Activated T-cell treated with anti-CD3 and anti-CD28 coated beads, Interleukin-2, amount 50 U/mL, for 48 hours (primary cell): ENCODE measurements around the gene SLIT3.
"Not testable (repeated sequence)": the region's sequence is repeated elsewhere in the genome, so short reads cannot be mapped to it uniquely, and the experiment has no call there.

Experiments
- DNase-seq, 2 experiments: peaks; one replicate each; pipeline ENCODE4 v3.0.0-alpha.2; 2020

Gene SLIT3

DNA sequence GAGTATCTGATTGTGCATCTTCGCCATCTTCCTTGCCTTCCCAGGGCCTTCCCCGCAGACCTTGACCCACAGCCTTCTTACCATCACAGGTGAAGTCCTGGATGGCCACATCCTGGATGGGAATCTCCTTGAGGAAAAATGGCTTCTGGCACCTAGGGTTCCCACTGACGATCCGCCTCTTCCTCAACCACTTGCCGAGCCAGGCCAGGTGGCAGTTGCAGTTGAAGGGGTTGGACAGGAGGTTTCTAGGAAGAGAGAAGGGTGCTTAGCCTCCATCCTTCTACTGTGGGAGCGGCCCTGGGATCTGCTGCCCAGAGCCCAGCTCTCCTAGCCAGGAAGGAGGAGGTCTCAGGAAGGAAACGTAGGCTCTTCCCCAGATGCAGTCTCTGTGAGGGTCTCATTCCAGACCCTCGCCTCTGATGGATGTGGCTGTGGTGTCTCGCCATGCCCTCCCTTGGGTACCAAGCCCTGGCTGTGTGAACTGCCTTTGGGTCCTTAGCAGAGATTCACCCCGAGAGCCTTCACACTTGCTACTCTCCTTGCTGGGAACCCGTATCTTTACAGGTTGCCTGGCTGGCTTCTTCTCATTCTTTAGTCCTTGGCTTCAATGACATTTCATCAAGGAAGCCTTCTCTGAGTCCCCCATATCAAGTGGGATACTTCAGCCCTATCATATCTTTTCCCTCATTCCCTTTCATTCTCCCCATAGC lies 551.4 kb downstream of the SLIT3 start:
- DNase-seq = no peak

DNA sequence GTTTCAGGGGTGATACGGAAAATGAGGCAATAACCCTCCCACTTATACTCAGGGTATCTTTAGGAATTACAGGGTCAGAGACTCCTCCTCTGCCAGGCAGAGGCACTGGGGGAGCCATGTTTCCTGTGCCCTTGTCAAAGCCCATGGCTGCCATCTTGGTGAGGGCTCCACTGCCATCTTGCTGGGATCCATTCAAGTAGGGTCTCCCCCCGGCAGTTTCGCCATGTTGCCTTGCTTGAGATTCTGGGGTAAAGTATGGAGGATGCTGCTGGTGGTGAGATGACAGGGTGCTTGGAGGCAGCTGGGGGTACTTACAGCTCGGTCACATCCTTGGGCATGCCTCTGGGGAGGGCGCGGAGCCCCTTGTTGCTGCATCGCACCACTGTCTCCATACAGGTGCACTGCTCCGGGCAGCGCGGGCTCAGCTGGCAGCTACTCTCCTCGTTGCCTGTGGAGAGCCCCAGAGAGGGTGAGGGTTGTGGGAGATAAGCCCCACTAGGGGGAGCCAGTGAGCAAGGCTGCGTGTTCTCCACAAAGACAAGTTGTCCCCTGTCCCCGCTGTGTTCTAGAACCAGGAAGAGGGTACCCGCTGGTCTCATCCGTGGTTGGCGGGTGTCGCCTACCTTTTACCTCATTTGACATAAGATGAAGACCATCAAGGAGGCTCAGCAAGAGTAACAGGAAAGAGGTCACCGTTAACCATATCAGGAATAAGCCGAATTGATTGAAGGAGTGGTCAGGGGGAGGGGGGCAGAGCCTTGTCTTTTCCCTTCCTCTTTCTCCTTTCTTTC lies 552.8 kb downstream of the SLIT3 start:
- DNase-seq = peak; percentile 79 to 81

DNA sequence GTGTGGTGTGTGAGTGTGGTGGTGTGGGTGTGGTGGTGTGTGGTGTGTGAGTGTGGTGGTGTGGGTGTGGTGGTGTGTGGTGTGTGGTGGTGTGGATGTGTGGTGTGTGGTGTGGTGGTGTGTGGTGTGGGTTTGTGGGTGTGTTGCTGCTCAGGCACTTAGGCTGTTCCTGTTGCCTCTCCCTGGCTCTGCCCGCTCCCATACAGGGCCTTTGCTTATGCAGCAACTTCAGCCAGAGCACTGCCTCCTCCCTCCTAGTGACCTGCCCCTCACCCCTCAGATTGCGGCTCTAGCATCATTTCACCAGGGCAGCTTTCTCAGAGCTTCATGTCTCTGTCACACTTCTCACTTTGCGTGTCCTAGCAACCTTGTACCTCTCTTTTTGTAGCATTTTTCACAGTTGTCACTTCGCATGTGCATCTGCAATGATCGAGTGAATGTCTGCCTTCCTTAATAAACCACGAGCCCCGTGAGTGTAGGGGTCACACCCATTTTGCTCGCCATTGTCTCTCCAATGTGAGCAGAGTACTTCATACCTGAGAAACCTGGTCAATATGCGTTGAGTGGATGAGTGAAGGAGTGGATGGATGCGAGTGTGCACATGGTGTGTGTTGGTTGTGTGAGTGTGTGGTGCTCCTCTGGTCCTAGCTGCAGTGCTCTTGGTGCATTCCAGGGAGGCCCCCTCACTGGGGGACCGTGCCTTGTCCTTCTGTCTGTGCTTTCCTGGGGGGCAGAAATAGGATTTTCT lies 553.9 kb downstream of the SLIT3 start:
- peak in 1 of 2 experiments; percentile 34 for DNase-seq

DNA sequence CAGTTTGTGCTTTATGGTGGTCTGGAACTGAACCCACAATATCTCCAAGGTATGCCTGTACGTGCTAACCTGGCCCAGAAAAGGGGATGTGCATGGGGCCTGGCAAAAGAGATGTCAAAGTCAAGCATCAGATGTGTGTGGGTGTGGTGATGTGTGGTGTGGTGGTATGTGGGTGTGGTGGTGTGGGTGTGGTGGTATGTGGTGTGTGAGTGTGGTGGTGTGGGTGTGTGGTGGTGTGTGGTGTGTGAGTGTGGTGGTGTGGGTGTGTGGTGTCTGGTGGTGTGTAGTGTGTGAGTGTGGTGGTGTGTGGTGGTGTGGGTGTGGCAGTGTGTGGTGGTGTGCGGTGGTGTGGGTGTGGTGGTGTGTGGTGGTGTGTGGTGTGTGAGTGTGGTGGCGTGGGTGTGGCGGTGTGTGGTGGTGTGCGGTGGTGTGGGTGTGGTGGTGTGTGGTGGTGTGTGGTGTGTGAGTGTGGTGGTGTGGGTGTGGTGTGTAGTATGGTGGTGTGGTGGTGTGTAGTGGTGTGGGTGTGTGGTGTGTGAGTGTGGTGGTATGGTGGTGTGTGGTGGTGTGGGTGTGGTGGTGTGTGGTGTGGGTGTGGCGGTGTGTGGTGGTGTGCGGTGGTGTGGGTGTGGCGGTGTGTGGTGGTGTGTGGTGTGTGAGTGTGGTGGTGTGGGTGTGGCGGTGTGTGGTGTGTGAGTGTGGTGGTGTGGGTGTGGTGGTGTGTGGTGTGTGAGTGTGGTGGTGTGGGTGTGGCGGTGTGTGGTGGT lies 554.6 kb downstream of the SLIT3 start:
- not testable (repeated sequence) for DNase-seq

DNA sequence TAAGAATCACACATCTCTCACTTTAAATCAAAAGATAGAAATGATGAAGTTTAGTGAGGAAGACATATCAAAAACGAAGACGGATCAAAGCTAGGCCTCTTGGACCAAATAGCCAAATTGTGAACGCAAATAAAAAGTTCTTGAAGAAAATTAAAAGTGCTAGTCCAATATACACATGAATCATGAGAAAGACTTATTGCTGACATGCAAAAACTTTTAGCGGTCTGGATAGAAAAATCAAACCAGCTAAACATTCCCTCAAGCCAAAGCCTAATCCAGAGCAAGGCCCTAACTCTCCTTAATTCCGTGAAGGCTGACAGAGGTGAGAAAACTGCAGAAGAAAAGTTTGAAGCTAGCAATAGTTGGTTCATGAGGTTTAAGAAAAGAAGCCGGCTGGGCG lies 557.3 kb downstream of the SLIT3 start:
- DNase-seq = no peak

DNA sequence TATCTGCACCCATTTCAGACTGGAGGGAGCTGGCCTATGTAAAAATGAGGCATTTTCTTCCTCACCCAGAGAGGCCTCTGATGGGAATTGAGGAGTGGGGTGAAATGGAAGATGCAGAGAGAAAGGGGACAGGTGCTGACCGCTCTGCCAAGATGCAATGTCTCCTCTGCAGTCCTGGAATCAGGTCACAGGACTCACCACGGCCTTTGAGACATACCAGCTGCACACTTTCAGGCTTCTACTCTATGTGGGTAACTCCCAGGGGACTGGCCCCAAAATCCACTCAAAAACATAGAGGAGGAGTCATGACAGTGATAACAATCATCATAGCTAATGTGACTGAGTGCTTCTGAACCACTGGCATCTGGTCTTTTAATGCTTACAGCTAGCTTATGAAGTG lies 558.6 kb downstream of the SLIT3 start:
- DNase-seq = not testable (repeated sequence)

DNA sequence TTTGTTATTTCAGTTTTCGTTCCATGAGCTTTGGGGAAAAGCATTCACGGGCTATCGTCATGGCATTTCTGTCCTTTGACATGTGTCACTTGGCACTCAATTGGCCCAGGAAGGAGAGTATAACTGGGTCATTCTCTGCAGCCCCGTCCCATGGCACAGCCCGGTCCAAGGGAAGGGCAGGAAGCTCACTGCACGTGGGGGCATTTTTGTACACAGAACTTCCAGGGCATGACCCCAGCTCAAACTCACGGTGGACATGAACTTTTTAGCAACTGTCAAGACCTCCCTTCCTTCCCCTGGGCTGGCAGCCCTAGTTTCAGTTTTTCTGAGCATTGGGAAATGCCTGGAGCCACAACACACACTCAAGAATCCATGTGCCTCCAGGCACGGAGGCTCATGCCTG lies 560.1 kb downstream of the SLIT3 start:
- no peak for DNase-seq

DNA sequence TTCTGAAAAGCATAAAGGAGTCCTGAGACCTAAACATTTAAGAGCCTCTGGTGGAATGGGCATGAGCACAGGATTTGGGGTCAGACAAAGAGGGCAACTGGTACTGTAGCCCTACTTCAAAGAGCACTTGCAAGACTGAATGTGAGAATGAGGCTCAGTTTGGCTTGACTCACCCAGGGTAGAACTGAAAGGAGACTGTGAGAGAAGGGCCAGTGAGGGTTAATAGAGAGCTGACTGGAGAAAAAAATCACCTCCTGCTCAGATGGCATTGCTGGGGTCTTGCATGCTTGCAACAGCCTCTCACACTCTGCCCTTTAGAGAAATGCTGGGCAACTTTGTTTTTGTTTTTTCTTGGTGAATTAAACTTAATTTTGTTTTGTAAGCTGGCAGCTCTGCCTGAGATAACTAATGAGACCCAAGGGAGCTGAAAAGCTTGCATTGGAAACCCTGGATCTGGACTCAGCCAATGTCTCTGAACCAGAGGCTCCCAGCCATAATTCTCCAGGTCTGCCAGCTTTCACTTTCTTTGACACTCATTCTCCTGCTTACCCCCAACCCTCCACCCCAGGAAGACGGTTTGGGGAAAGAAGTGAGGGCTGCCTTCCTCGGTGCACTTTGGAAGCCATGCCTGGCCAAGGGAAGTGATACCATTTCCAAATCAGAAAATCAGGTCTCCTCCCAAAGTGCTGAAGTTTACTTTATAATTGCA lies 560.7 kb downstream of the SLIT3 start:
- no peak for DNase-seq

DNA sequence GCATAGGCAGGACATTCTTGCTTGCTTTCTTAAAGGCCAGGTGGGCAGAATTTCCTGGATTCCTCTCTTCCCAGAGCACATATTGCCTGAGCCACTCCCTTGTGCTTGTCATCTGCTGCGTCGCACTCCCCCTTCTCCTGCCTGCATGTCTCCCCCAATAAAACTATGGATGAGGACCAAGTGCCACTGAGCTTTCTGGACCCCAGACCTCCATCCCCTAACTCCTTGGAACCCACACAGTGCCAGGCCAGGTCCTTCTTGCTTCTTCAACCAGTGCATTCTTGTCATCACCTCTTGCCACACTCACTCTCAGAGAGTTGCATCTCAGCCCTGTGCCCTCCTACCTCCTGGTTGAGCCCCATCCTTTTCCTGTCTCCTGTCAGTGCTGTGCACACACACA lies 563.9 kb downstream of the SLIT3 start:
- DNase-seq = no peak

DNA sequence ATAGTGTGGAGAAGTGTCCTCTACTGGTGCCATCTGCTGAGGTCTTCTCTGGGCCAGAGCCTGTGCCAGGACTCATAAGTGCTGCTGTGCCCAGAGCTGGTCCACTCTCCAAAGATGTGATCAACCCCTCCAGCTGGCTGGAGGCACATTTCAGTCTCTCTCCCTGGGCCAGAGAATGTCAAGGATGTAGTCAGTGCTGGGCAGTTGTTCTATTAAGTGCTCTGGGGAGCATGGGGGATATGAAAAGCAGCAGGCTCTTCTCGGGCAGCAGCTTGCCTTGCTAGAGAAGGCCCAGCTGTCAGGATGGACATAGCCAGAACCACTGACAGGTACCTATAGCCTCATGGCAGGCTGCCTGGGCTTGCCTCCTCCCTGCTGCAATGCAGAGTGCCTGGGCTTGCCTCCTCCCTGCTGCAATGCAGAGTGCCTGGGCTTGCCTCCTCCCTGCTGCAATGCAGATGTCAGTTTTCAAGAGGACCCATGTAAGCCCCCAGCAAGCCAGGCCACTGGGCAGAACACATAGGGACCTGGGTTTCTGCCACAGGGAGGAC lies 564.6 kb downstream of the SLIT3 start:
- DNase-seq = no peak

DNA sequence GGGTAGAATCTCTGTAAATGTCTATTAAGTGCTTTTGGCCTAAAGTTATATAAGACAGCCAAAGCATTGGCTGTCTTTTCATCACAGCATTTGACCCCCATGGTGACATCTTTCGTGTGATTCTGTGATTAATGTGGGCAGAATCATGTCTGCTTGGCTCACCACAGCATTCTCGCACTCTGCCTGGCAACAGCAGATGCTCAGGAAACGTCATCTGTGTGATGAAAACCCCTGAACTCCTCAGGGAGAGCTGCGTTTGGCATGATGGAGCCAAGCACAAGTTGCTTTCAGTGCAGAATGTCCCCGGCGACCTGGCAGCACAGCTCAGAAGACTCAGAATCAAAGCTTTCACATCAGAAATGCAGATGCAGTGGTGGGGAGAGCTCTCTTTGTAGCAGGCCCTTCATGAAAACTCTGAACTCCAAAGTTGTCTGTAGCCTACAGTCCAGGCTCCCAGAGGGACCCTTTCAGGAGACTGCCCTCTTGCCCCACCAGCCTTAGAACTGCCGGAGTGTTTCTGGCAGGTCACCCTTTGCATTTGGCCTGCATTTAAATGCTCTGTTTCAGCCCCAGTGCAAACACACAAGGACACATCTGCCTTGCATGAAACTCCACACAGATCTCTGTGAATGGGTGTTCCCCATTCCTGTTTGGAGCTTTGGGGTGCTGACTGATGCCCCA lies 566.2 kb downstream of the SLIT3 start:
- DNase-seq = peak in 1 of 2 experiments; percentile 34

DNA sequence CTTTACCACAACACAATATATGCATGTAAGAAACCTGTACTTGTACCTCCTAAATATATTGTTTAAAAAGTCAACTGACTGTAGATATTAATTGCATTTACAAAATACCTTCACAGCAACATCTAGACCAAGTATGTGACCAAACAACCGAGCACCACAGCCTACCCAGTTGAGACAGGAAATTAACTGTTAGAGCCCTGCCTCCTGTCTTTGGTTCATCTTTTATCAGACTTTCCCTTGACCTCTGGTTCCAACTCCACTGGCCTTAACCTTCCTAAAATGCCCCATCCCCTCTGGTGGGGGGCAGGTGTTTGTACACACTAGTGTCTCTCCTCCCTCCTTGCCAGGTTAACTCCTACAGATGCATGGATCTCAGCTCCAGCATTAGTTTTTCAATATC lies 566.8 kb downstream of the SLIT3 start:
- DNase-seq = no peak

DNA sequence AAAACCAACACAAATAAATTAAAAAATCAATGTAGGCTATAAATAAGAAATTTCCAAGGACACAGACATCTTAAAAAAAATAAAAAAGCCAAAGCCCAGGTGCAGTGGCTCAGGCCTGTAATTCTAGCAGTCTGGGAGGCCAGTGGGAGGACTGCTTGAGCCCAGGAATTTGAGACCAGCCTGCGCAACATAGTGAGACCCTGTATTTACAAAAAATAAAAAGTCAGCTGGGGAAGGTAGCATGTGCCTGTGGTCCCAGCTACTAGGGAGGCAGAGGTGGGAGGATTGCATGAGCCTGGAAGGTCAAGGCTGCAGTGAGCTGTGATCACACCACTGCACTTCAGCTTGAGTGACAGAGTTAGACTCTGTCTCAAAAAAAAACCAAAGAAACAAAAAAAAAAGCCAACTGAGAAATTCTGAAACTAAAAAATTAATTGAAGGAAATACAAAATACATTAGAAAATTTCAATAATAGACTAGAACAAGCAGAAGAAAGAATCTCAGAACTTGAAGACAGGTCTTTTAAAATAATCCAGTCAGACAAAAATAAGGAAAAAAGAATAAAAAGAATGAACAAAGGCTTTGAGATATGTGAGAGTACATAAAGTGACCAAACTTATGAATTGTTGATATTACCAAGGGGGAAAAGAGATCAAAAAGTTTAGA lies 572.3 kb downstream of the SLIT3 start:
- DNase-seq = no peak

DNA sequence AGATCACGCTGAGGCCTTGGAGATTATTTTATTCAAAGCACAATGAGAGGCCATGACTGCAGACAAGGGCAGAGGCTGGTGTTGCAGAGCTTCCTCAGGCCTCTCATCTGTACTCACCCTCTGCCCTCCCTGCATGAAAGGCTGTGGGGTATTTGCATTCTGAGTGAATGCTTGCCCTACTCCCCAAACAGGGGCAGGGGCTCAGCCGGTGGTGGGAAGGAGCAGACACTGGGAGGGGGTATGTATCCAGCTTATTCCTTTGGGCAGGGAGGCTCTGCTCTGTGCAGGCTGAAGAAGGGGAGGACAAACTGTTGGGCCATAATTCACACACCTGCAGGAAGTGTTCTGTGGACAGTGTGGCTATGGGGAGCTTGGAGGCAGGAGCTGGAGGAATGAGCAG lies 573.4 kb downstream of the SLIT3 start:
- DNase-seq = no peak

DNA sequence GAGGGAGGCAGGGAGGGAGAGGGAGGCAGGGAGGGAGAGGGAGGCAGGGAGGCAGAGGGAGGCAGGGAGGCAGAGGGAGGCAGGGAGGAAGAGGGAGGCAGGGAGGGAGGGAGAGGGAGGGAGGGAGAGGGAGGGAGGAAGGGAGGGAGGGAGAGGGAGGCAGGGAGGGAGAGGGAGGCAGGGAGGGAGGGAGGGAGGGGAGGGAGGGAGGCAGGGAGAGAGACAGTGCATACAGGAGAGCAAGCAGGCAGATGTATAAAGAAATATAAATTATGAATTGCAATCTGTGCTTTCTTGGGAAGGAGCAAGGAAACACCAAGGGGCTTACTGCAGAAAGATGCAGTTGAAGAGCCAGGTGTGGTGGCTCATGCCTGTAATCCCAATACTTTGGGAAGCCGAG lies 574.6 kb downstream of the SLIT3 start:
- no peak for DNase-seq

DNA sequence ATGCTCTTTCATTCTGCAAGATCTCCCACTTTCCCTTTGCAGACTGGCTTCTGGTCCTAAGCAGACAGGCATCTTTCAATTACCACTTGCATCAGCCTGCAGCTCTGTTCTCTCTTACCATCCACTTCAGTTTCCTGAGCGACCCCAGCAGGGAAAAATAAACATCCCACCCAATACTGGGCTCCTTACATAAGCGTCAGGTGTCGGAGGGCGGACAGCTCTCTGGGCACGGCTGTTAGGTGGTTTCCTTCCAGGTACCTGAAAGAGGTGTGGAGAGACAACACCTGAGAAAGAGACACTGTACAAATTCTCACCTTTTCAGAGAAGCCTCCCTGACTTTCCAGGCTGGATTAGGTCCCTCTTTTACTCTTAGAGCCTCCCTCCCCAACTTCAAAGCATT lies 576.7 kb downstream of the SLIT3 start:
- DNase-seq = no peak

DNA sequence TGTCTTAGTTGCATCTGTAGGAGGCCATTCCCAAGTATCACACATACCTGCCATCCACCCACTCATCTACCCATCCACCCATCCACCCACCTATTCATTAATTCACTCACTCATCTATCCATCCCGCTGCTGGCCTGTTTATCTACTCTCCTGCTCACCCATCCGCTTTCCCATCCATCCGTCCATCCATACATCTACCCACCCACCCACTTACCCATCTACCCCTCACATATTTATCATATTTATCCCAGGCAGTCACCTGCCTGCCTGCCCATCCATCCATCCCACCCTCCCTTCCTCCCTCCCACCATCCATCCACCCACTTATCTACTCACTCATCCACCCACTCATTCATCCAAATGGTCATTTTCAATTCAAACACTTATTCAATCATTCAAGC lies 577.9 kb downstream of the SLIT3 start:
- DNase-seq = no peak

DNA sequence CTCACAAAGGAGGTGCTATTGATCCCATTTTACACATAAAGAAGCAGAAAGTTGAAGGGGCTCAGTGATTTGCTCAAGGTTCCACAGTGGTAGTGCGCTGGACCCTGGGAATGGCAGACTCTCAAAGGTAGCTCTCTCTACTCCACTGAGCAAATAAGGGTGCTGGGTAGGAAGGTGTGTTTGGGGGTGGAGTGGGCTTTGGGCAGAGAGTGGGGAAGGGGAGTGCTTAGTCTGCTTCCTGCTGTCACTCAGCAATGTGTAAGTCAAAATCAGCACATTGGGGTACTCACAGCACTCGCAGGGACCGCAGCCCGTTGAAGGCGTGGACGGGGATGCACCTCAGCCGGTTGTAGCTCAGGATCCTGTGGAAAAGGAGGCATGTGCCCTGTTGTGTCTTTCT lies 579.0 kb downstream of the SLIT3 start:
- no peak for DNase-seq

DNA sequence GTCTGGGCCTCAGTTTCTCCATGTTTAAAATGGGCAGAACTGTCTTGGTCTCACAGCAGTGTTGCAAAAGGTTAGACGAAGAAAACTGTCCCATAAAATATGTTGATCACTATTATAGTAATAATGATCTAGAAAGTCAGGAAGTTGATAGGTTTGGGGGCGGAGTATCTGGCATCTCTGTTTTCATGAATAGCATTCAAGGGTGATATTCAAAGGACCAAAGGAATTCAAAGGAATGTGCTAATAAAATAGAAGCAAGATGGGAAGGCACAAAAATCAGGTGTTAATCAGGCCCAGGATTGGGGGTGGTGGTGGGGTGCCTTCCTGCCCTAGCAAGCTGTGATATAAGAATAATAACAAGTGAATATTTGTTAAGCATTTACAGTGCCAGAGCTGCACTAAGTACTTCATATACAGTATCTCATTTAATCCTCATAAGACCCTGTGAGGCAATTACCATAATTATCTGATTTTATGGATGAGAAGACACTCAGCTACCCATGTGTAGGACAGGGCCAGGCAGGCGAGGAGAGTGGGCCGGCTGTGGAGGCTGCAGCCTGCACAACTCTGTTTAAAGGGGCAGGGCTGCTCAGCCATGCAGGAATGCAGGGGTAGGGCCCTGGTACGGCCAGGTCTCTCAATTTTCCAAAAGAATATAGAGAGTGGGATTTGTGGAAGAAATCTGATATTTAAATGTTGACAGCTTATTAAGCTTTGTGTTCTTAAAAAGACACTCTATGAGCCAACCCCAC lies 579.8 kb downstream of the SLIT3 start:
- no peak for DNase-seq

DNA sequence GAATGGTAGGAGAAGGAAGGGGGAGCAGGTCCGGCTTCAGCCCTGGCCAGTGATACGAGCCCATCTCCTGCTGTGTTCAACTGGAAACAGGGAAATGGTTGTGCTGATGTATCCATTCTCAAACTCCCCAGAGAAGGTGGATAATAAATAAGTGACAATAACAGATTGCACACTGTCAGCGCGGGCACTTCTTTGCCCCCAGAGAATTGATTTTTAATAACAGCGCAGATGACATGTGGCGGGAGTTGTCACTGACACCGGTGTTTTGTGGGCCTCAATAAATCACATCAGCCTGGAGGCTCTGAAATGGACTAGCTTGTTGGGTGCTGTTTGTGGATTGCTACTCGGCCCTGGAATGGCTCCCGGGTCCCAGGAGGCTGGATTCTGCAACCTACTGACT lies 580.4 kb downstream of the SLIT3 start:
- DNase-seq = no peak
